Measurements from ENCODE around the gene KIF3A.

The KIF3A gene

GRCh38 chr5:132681983-132682382 is 55.4 kb downstream of the KIF3A start:
- H3K4me3 ChIP-seq (ENCODE audit: control insufficient read depth, low read depth, low read length) = no peak overlapping the region
- no peak for DNase-seq (ENCODE audit: low read depth)
- TF ChIP-seq, protein P1, sequence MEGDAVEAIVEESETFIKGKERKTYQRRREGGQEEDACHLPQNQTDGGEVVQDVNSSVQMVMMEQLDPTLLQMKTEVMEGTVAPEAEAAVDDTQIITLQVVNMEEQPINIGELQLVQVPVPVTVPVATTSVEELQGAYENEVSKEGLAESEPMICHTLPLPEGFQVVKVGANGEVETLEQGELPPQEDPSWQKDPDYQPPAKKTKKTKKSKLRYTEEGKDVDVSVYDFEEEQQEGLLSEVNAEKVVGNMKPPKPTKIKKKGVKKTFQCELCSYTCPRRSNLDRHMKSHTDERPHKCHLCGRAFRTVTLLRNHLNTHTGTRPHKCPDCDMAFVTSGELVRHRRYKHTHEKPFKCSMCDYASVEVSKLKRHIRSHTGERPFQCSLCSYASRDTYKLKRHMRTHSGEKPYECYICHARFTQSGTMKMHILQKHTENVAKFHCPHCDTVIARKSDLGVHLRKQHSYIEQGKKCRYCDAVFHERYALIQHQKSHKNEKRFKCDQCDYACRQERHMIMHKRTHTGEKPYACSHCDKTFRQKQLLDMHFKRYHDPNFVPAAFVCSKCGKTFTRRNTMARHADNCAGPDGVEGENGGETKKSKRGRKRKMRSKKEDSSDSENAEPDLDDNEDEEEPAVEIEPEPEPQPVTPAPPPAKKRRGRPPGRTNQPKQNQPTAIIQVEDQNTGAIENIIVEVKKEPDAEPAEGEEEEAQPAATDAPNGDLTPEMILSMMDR (IDR thresholded peaks at IDR 0.05; ENCODE audit: control insufficient read depth, insufficient read depth, low read depth, low read length, missing control alignments) = no peak

GRCh38 chr5:132681476-132681831 is 55.9 kb downstream of the KIF3A start:
- DNase-seq (ENCODE audit: low read depth) = no peak
- H3K4me3 ChIP-seq (ENCODE audit: control insufficient read depth, low read depth, low read length) = no peak overlapping the region
- TF ChIP-seq, protein P1 (IDR thresholded peaks at IDR 0.05; ENCODE audit: control insufficient read depth, insufficient read depth, low read depth, low read length, missing control alignments) = no peak

- DNase-seq (ENCODE audit: low read depth) = no peak
- TF ChIP-seq, protein P1 (IDR thresholded peaks at IDR 0.05; ENCODE audit: control insufficient read depth, insufficient read depth, low read depth, low read length, missing control alignments) = no peak
Measured at GRCh38 chr5:132680780-132681475, 56.4 kb downstream of the KIF3A start.

GRCh38 chr5:132679717-132680380 is 57.5 kb downstream of the KIF3A start:
- no peak overlapping the region for H3K4me3 ChIP-seq (ENCODE audit: control insufficient read depth, low read depth, low read length)
- DNase-seq (ENCODE audit: low read depth) = no peak
- TF ChIP-seq, protein P1 (IDR thresholded peaks at IDR 0.05; ENCODE audit: control insufficient read depth, insufficient read depth, low read depth, low read length, missing control alignments) = no peak

More at GRCh38 chr5:132680780-132681475, 56.4 kb downstream of the KIF3A start:
- no peak overlapping the region for H3K4me3 ChIP-seq (ENCODE audit: control insufficient read depth, low read depth, low read length)

- DNase-seq (ENCODE audit: low read depth) = no peak
- TF ChIP-seq, protein P1 (IDR thresholded peaks at IDR 0.05; ENCODE audit: control insufficient read depth, insufficient read depth, low read depth, low read length, missing control alignments) = no peak
- H3K4me3 ChIP-seq (ENCODE audit: control insufficient read depth, low read depth, low read length) = no peak overlapping the region
Measured at GRCh38 chr5:132679166-132679565, 58.2 kb downstream of the KIF3A start.

DNA sequence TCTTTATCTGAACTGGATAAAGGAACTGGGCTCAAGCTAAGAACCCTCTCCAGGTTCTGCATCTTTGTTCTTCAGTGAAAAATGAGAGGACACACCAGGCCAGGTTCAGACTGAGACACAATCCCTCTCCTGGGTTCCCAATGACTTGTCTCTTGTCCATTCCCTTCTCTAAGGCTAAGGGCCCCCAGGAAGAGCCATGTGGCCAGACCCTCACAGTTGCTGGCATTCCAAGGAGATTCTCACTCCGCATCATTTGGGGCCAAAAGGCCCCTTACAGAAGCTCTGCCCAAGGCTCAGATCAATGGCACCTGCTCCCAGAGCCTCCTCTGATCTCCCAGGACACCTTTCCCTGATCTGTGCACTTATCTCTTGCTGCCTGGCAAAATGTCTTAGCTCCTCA is 58.6 kb downstream of the KIF3A start:
- no peak overlapping the region for H3K4me3 ChIP-seq (ENCODE audit: control insufficient read depth, low read depth, low read length)
- no peak for DNase-seq (ENCODE audit: low read depth)
- TF ChIP-seq, protein P1 (IDR thresholded peaks at IDR 0.05; ENCODE audit: control insufficient read depth, insufficient read depth, low read depth, low read length, missing control alignments) = no peak
